Effector CD4-positive, alpha-beta T cell (primary cell): ENCODE data around the gene MBTD1.
"Not testable (repeated sequence)": the region's sequence is repeated elsewhere in the genome, so short reads cannot be mapped to it uniquely, and the experiment has no call there.

Experiments used
- DNase-seq: peaks from one replicate; pipeline ENCODE4 v3.0.0-alpha.2; 2020
- total RNA-seq: gene quantifications from one replicate; lab custom pipeline; 2026; lab: John Stamatoyannopoulos, UW

MBTD1 gene
- total RNA-seq = 57.6 reads per million, percentile 71 among the genes with 10 or more reads in this experiment

DNA sequence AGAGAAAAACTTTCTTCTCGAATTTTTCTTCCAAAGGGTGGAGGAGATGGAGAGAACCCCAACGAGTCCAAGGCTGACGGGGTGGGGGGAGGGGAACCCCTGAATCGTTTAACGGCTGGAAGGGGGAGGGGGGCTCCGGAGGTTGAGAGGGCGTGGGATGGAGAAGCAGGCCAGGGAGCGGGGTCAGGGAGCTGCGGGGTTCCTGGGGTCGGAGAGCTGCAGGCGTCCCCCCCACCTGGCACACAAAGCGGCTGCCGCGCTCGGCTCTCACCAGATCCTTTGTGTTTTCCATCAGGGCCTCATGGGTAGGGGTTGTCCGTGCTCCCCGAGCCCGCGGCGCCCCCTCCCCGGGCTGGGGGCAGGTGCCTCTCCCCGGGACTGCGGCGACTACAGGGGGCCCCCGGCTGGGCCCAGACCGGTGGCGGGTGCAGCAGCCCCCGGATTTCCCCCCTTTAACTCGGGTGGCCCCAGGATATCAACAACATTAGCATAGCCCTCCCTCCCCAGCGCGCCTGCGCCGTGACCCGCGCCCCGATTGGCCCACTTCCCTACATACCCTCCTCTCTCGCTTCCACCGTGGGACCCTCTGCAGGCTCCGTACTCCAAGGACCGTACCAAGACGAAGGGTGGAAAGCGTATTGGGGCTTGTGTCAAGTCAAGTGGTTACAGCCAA is at the start of gene MBTD1:
TSS of gene MBTD1 (minus strand) at position 486 of the 673 bp plus-strand sequence. CDS start 34,888 bp downstream, outside the sequence.
- DNase-seq = peak; percentile 95

GRCh38 chr17:51305182-51305581 is 45.3 kb upstream of the MBTD1 start:
- no peak for DNase-seq

GRCh38 chr17:51299859-51300258 is 40.0 kb upstream of the MBTD1 start:
- no peak for DNase-seq

- no peak for DNase-seq
Observed at GRCh38 chr17:51298508-51299371, 38.9 kb upstream of the MBTD1 start.

- not testable (repeated sequence) for DNase-seq
Observed at GRCh38 chr17:51294338-51294737, 34.5 kb upstream of the MBTD1 start.

DNA sequence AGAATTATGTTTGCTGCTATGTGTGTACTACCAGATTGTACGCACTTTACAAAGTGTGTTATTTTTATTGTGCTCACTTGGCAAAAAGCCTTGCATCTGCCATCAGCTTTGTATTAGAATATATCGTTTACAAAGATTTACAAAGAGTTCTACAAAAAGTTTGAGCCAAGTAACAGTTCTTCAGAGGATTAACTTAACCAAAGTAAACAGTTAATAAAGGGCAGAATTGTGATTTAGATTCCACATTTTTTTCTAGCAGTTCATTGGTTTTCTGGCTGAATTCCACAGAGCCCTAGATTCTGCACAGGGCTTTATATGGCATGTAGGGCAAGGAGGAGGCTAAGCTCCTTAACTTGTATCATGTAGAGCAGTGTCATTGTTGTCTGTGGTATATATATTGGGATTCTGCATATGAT is 29.9 kb upstream of the MBTD1 start:
- DNase-seq = no peak

DNA sequence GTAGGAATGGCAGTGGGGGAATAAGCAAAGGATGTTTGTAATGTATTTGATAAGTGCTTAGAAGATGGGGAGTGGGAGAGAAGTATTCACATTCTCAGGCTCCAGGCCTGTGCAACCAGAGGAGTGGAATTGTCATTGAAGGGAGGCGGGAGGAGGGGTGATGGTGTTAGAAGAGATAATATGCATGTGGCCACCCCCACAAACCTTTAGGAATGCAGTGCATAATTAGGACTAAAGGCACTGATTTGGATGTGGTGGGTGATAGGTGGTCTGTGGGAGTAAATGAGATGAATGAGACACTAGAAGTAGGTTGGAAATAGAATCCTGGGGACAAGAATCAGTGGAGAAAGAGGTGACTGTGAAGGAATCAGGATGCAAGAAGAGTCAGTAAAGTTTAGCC is 27.6 kb upstream of the MBTD1 start:
- DNase-seq = no peak

GRCh38 chr17:51279183-51279582 is 19.3 kb upstream of the MBTD1 start:
- no peak for DNase-seq

GRCh38 chr17:51275381-51275780 is 15.5 kb upstream of the MBTD1 start:
- no peak for DNase-seq

DNA sequence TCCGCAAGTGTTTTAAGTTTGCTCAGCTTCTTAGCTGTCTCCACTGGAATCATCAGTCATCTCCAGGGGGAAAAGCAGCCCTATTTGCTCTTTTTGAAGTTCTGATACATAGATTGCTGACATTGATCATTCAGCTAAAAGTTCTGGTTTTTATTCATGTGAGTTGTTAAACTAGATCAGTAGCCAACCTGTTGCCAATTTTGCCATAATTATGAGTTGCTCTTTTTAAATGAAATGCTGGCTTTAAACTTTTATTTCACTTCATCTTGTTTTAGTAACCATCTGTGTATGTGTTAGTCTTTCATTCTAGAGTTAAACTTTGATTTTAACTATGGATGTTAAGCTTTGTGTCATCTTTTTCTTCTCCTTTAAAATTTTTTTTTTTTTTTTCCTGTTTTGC is 13.0 kb upstream of the MBTD1 start:
- DNase-seq = no peak

DNA sequence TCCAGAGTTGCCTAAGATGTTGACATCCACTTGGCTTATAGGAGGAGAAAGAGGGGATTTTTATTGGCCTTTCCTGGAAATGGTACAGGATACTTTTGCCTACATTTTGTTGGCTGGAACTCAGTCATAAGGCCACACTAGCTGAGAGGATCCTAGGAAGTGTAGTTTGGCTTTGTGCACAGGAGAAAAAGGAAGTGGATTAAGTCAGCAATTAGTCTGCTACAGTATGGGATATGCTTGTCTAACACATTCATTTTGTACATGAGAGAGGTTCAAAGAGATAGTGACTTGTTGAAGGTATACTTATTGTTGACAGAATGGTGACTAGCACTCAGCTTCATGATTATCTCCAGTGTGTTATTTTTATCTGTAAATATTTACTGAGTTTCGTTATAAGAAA is 10.8 kb upstream of the MBTD1 start:
- DNase-seq = no peak

GRCh38 chr17:51269991-51270390 is 10.1 kb upstream of the MBTD1 start:
- DNase-seq = no peak

- not testable (repeated sequence) for DNase-seq
Observed at GRCh38 chr17:51264466-51264865, 4.6 kb upstream of the MBTD1 start.

DNA sequence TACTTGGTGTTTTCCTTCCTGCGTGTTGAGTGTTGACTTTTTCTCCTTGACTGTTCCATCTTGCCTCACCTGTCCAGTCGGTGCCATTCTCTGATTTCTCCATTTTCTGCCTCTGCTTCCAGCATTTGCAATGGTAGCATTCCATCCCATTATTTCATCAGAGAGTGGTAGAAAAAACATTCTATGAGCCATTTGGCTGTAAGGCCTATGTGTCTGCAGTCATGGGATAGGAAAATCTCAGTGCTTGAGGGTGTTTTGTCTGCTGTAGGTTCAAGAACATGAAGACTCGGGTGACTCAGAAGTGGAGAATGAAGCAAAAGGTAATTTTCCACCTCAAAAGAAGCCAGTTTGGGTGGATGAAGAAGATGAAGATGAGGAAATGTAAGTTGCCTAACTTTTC is 3.2 kb upstream of the MBTD1 start:
- no peak for DNase-seq

GRCh38 chr17:51261024-51261963 is 1.4 kb upstream of the MBTD1 start:
- DNase-seq = no peak

DNA sequence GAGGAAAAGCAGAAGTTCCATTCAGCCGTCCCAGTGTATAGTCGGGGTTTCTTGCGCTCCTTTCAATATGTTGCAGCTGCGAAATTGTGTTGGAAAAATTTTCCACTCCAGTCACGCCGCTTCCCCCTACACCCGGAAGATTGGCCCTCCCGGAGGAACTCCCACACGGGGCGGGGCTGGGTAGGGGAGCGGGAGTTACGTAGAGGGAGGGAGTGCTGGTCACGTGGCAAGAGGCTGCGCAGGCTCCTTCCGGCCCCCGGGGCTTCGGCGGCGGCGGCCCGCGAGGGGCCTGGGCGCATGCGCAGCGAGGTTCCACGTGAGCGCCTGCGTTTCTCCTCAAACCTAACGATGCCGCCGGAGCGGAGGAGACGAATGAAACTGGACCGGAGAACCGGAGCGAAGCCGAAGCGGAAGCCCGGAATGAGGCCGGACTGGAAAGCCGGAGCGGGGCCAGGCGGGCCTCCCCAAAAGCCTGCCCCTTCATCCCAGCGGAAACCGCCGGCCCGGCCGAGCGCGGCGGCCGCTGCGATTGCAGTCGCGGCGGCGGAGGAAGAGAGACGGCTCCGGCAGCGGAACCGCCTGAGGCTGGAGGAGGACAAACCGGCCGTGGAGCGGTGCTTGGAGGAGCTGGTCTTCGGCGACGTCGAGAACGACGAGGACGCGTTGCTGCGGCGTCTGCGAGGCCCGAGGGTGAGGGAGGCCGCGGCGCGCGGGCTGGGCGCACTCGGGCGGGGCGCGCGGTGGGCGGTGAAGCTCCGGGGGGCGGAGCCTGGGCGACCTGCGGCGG is 581 bp upstream of the MBTD1 start, which contains the start of gene UTP18:
TSS of gene UTP18 (plus strand) at position 310 of the 787 bp plus-strand sequence. CDS start at position 349, 39 bp downstream.
- peak; percentile 96 for DNase-seq

GRCh38 chr17:51258756-51259563 is 889 bp downstream of the MBTD1 start:
- DNase-seq = no peak

GRCh38 chr17:51257150-51258081 is 2.4 kb downstream of the MBTD1 start:
- DNase-seq = no peak

DNA sequence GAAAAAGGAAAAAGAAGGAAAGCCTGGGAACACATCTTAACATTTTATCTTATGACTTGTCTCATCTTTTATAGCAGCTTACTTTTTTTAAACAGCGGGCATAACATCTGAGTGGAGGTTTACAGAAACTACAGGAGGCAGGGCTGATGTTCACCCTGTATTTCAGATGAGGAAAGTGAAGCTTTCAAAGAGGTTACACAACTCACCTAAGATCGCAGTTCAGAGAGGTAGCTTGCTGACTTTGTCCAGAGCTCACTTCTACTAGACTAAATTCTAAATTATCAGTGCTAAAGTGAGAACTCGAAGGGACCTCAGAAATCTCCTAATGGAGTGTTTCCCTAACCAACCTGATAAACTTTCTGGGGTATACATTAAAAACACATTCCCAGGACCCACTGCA is 3.7 kb downstream of the MBTD1 start:
- no peak for DNase-seq

DNA sequence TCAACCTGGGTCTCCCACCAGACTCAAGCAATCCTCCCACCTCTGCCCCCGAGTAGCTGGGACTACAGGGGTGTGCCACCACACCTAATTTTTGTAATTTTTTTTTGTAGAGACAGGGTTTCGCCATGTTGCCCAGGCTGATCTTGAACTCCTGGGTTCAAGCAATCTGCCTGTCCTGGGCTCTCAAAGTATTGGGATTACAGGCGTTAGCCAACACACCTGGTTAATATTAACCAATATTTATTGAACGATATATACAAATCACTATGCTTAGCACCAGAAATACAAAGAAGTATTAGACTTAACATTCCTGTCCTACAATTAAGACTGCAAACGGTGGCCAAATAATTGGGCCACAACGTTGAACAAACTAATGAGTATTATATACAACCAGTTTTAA is 4.2 kb downstream of the MBTD1 start:
- no peak for DNase-seq
